ENCODE measurements around the gene ZC3H12A.

Gene ZC3H12A

GRCh38 chr1:37472994-37473393, 1.4 kb upstream of the ZC3H12A start:
- Histone ChIP-seq H4K20me1 (ENCODE audit: insufficient read depth, low read length, poor library complexity, severe bottlenecking) (peaks cover 25% of the 10 kb centered on the region), H3K36me3 (ENCODE audit: insufficient read depth, low read length) (no peaks in the 10 kb centered on the region), H2AFZ (ENCODE audit: low read length) (peak overlapping the region; percentile 90; the same call in 1 of the 2 replicates), H3K4me3 (ENCODE audit: low read length, poor library complexity, severe bottlenecking) (peak overlapping the region; percentile 98), H3K4me1 (ENCODE audit: insufficient read depth, low read length, poor library complexity, severe bottlenecking) (peaks cover 58% of the 10 kb centered on the region), H3K9me3 (ENCODE audit: insufficient read depth, low read depth, low read length) (no peaks in the 10 kb centered on the region), H3K9me2 (replicated peaks; ENCODE audit: low read depth, low read length) (no peaks in the 10 kb centered on the region), H3F3A (ENCODE audit: low read depth) (no peaks in the 10 kb centered on the region), H3K9ac (ENCODE audit: low read depth, low read length, poor library complexity, severe bottlenecking) (peak overlapping the region; percentile 90), H3K27me3 (ENCODE audit: insufficient read depth, low read length, poor library complexity, severe bottlenecking) (no peaks in the 10 kb centered on the region), H3K79me2 (ENCODE audit: insufficient read depth, low read length) (peaks cover 54% of the 10 kb centered on the region), H3K4me2 (ENCODE audit: low read depth, low read length, poor library complexity, severe bottlenecking) (peak overlapping the region; percentile 90)
- TF ChIP-seq CTCF (conservative IDR thresholded peaks at IDR 0.05; ENCODE audit: low read length), result no peak
- no peak for TF ChIP-seq EZH2phosphoT487 (IDR thresholded peaks at IDR 0.05; ENCODE audit: borderline replicate concordance)

GRCh38 chr1:37473431-37474045, 842 bp upstream of the ZC3H12A start:
- Histone ChIP-seq H3K4me3 (ENCODE audit: low read length, poor library complexity, severe bottlenecking) (peak overlapping the region; percentile 98), H4K20me1 (ENCODE audit: insufficient read depth, low read length, poor library complexity, severe bottlenecking) (peaks cover 30% of the 10 kb centered on the region), H3K9ac (ENCODE audit: low read depth, low read length, poor library complexity, severe bottlenecking) (peak overlapping the region; percentile 90), H3K27me3 (ENCODE audit: insufficient read depth, low read length, poor library complexity, severe bottlenecking) (no peaks in the 10 kb centered on the region), H3K4me2 (ENCODE audit: low read depth, low read length, poor library complexity, severe bottlenecking) (peak overlapping the region; percentile 90), H3K4me1 (ENCODE audit: insufficient read depth, low read length, poor library complexity, severe bottlenecking) (peaks cover 64% of the 10 kb centered on the region), H3K9me2 (replicated peaks; ENCODE audit: low read depth, low read length) (no peaks in the 10 kb centered on the region), H3K9me3 (ENCODE audit: insufficient read depth, low read depth, low read length) (no peaks in the 10 kb centered on the region), H3K79me2 (ENCODE audit: insufficient read depth, low read length) (peaks cover 59% of the 10 kb centered on the region), H2AFZ (ENCODE audit: low read length) (peak overlapping the region; percentile 90), H3K36me3 (ENCODE audit: insufficient read depth, low read length) (no peaks in the 10 kb centered on the region), H3F3A (ENCODE audit: low read depth) (0 out of 2 replicates have a peak, but pooled peaks cover 2% of the 10 kb centered on the region)
- TF ChIP-seq CTCF (conservative IDR thresholded peaks at IDR 0.05; ENCODE audit: low read length) (peak; percentile 50), EZH2phosphoT487 (IDR thresholded peaks at IDR 0.05; ENCODE audit: borderline replicate concordance) (no peak)

GRCh38 chr1:37474697-37475379, 458 bp downstream of the ZC3H12A start:
- H3K4me2 ChIP-seq (ENCODE audit: low read depth, low read length, poor library complexity, severe bottlenecking), result peak overlapping the region; percentile 93
- TF ChIP-seq CTCF (conservative IDR thresholded peaks at IDR 0.05; ENCODE audit: low read length), result no peak
- no peak for TF ChIP-seq EZH2phosphoT487 (IDR thresholded peaks at IDR 0.05; ENCODE audit: borderline replicate concordance)

More at GRCh38 chr1:37474697-37475379, 458 bp downstream of the ZC3H12A start:
- H3K27me3 ChIP-seq (ENCODE audit: insufficient read depth, low read length, poor library complexity, severe bottlenecking), result no peaks in the 10 kb centered on the region
- 0 out of 2 replicates have a peak, but pooled peaks cover 3% of the 10 kb centered on the region for H3F3A ChIP-seq (ENCODE audit: low read depth)
- H3K9me3 ChIP-seq (ENCODE audit: insufficient read depth, low read depth, low read length), result no peaks in the 10 kb centered on the region
- peak overlapping the region; percentile 90 for H3K9ac ChIP-seq (ENCODE audit: low read depth, low read length, poor library complexity, severe bottlenecking)
- peaks cover 43% of the 10 kb centered on the region for H4K20me1 ChIP-seq (ENCODE audit: insufficient read depth, low read length, poor library complexity, severe bottlenecking)
- H3K36me3 ChIP-seq (ENCODE audit: insufficient read depth, low read length), result no peaks in the 10 kb centered on the region
- peaks cover 72% of the 10 kb centered on the region for H3K79me2 ChIP-seq (ENCODE audit: insufficient read depth, low read length)
- H3K4me1 ChIP-seq (ENCODE audit: insufficient read depth, low read length, poor library complexity, severe bottlenecking), result peaks cover 75% of the 10 kb centered on the region
- no peak overlapping the region for H2AFZ ChIP-seq (ENCODE audit: low read length)
- H3K9me2 ChIP-seq (replicated peaks; ENCODE audit: low read depth, low read length), result no peaks in the 10 kb centered on the region
- peak overlapping the region; percentile 98 for H3K4me3 ChIP-seq (ENCODE audit: low read length, poor library complexity, severe bottlenecking)
